Measurements from ENCODE around the gene TXNDC11. TPM values are rescaled to one million over a fixed set of nuclear protein-coding genes. Genes with fewer than 3 reads are reported as not detected.

Gene TXNDC11
- total RNA-seq, 1 donor from 2014 or later, result 39.7 TPM

- H3K4me3 Mint-ChIP-seq (ENCODE audit: unreplicated experiment), result peak overlapping the region; percentile 31
- peak; percentile 92 for TF ChIP-seq CTCF (IDR thresholded peaks at IDR 0.05)
- H3K27ac Mint-ChIP-seq (ENCODE audit: unreplicated experiment), result peak overlapping the region; percentile 98
- H3K4me1 Mint-ChIP-seq (ENCODE audit: low read depth), result peaks cover 21% of the 10 kb centered on the region
- DNase-seq (ENCODE audit: low spot score), result no peak
- no peaks in the 10 kb centered on the region for H3K36me3 Mint-ChIP-seq (ENCODE audit: low read depth)
- H3K27me3 Mint-ChIP-seq (ENCODE audit: low read depth), result peaks cover 3% of the 10 kb centered on the region
- H3K9me3 Mint-ChIP-seq (ENCODE audit: low read depth), result no peaks in the 10 kb centered on the region
Observed at GRCh38 chr16:11640987-11641817, 101.5 kb downstream of the TXNDC11 start.

GRCh38 chr16:11639925-11640899 lies 102.4 kb downstream of the TXNDC11 start:
- H3K4me1 Mint-ChIP-seq (ENCODE audit: low read depth), result peaks cover 21% of the 10 kb centered on the region
- no peak for DNase-seq (ENCODE audit: low spot score)
- H3K27me3 Mint-ChIP-seq (ENCODE audit: low read depth), result peaks cover 3% of the 10 kb centered on the region
- H3K9me3 Mint-ChIP-seq (ENCODE audit: low read depth), result no peaks in the 10 kb centered on the region
- H3K4me3 Mint-ChIP-seq (ENCODE audit: unreplicated experiment), result peak overlapping the region; percentile 31
- no peak for TF ChIP-seq CTCF (IDR thresholded peaks at IDR 0.05)
- no peaks in the 10 kb centered on the region for H3K36me3 Mint-ChIP-seq (ENCODE audit: low read depth)
- peak overlapping the region; percentile 98 for H3K27ac Mint-ChIP-seq (ENCODE audit: unreplicated experiment)

GRCh38 chr16:11639008-11639562 lies 103.6 kb downstream of the TXNDC11 start:
- TF ChIP-seq CTCF (IDR thresholded peaks at IDR 0.05), result no peak
- no peaks in the 10 kb centered on the region for H3K36me3 Mint-ChIP-seq (ENCODE audit: low read depth)
- H3K27me3 Mint-ChIP-seq (ENCODE audit: low read depth), result peaks cover 3% of the 10 kb centered on the region
- peak overlapping the region; percentile 36 for H3K27ac Mint-ChIP-seq (ENCODE audit: unreplicated experiment)
- no peak overlapping the region for H3K4me3 Mint-ChIP-seq (ENCODE audit: unreplicated experiment)
- H3K9me3 Mint-ChIP-seq (ENCODE audit: low read depth), result no peaks in the 10 kb centered on the region
- DNase-seq (ENCODE audit: low spot score), result no peak
- H3K4me1 Mint-ChIP-seq (ENCODE audit: low read depth), result peaks cover 25% of the 10 kb centered on the region

DNA sequence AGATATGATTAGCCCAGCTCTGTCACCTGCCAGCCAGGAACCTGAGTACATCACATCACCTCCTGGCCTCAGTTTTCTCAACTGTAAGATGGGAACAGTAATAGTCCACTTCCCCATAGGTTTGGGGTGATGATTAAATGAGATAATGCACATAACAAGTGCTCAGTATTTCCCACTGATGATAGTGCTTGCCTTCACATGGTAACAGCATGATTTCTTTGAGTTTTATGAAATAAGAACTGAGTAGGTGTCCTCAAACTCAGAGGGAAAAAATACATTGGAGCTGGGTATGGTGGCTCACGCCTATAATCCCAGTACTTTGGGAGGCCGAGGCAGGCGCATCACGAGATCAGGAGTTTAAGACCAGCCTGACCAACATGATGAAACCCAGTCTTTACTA lies 104.5 kb downstream of the TXNDC11 start:
- Mint-ChIP-seq H3K4me1 (ENCODE audit: low read depth) (peaks cover 35% of the 10 kb centered on the region), H3K4me3 (ENCODE audit: unreplicated experiment) (no peak overlapping the region), H3K9me3 (ENCODE audit: low read depth) (no peaks in the 10 kb centered on the region), H3K36me3 (ENCODE audit: low read depth) (no peaks in the 10 kb centered on the region), H3K27me3 (ENCODE audit: low read depth) (no peaks in the 10 kb centered on the region), H3K27ac (ENCODE audit: unreplicated experiment) (no peak overlapping the region)
- no peak for TF ChIP-seq CTCF (IDR thresholded peaks at IDR 0.05)
- DNase-seq (ENCODE audit: low spot score), result no peak

DNA sequence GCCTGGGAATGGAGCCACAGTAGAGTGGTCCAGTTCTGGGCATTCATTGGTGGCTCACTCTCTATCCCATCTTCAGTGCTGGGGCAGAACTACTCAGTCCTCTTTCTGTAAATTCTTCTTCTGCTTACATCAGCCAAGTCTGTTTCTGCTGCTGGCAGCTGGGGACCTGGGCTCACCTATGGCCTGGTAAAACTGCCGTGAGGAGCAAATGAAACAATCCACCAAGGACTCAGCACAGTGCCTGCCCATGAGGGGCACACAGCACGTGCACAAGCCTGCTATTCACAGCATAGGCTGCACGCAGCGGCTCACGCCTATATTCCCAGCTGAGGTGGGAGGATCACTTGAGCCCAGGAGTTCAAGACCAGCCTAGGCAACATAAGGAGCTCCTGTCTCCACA lies 105.3 kb downstream of the TXNDC11 start:
- Mint-ChIP-seq H3K27ac (ENCODE audit: unreplicated experiment) (peak overlapping the region; percentile 22), H3K4me1 (ENCODE audit: low read depth) (peaks cover 43% of the 10 kb centered on the region)

More for the DNA sequence above, 105.3 kb downstream of the TXNDC11 start:
- no peaks in the 10 kb centered on the region for H3K9me3 Mint-ChIP-seq (ENCODE audit: low read depth)
- H3K27me3 Mint-ChIP-seq (ENCODE audit: low read depth), result no peaks in the 10 kb centered on the region
- no peak overlapping the region for H3K4me3 Mint-ChIP-seq (ENCODE audit: unreplicated experiment)
- no peaks in the 10 kb centered on the region for H3K36me3 Mint-ChIP-seq (ENCODE audit: low read depth)
- DNase-seq (ENCODE audit: low spot score), result no peak
- TF ChIP-seq CTCF (IDR thresholded peaks at IDR 0.05), result no peak

All from chondrocyte (in vitro differentiated cells).